HepG2 (cell line): ENCODE results near the gene FUT4. TPM values are rescaled to one million over a fixed set of nuclear protein-coding genes. Genes with fewer than 3 reads are reported as not detected.

Experiments used
- ATAC-seq: fragments of 200-7000 bp; cut with Tn5 transposase; 3 replicates; pipeline ENCODE4 v1.9.1; 2020; ENCODE audit warnings: mild to moderate bottlenecking, moderate library complexity
- BruUV-seq: library from RNA; stranded (reverse); fragments of 400-500 nt; replicated peaks from 2 replicates; lab custom pipeline; 2021; lab: Mats Ljungman, UMichigan
- CTCF ChIA-PET: fragments of 300-600 bp; formaldehyde crosslinking; extraction: SDS; loops from one replicate; lab custom pipeline; 2021; ENCODE audit warnings: low total read pairs, inconsistent platforms, low intra/inter-chr PET ratio; lab: Yijun Ruan, JAX
- POLR2A ChIA-PET: fragments of 350-600 bp; sonication (Branson Sonifier 250); formaldehyde crosslinking; loops from one replicate; lab custom pipeline; 2020; ENCODE audit warnings: antibody characterized with exemption, inconsistent platforms; lab: Yijun Ruan, JAX
- DNase-seq: peaks from one replicate; pipeline ENCODE4 v3.0.0-alpha.2; 2015; ENCODE audit warnings: low spot score
- FAIRE-seq: peaks from 3 replicates; lab custom pipeline; 2011; peaks lifted over from hg19 to GRCh38; lab: Jason Lieb, UNC
- H2AFZ ChIP-seq: one replicate; pipeline ENCODE4 v1.6.1; 2011; ENCODE audit warnings: low read length, inconsistent platforms
- H3K27ac ChIP-seq: fragments of 300-600 bp; 3 replicates; pipeline ENCODE4 v1.8.0; 2011; ENCODE audit warnings: mixed run types, mild to moderate bottlenecking, mixed read lengths, low read length, inconsistent platforms; ENCODE audit not compliant: insufficient read depth; ENCODE audit errors: extremely low read length
- H3K27me3 ChIP-seq, 2 experiments: fragments of 200-600 bp in 1 of 2; 2 replicates in 1 of 2; 3 replicates in 1 of 2; pipeline versions ENCODE4 v1.6.0 to v1.8.0; 2011; ENCODE audit warnings: low read length in 2 of 2, mild to moderate bottlenecking in 2 of 2, moderate library complexity in 2 of 2, inconsistent platforms in 1 of 2; ENCODE audit not compliant: insufficient read depth in 2 of 2, control insufficient read depth in 1 of 2
- H3K36me3 ChIP-seq, 2 experiments: fragments of 200-600 bp in 1 of 2; replicated peaks in 1 of 2; 2 replicates in 1 of 2; 3 replicates in 1 of 2; pipeline versions ENCODE4 v1.5.1 to v1.8.0; 2011; ENCODE audit warnings: low read length in 2 of 2, inconsistent platforms in 1 of 2; ENCODE audit not compliant: insufficient read depth in 2 of 2, control insufficient read depth in 1 of 2
- H3K4me1 ChIP-seq: 2 replicates; pipeline ENCODE4 v1.5.1; 2012; ENCODE audit warnings: low read length, inconsistent platforms; ENCODE audit not compliant: insufficient read depth
- H3K4me2 ChIP-seq: 2 replicates; pipeline ENCODE4 v1.6.0; 2011; ENCODE audit warnings: low read depth, low read length, inconsistent platforms
- H3K4me3 ChIP-seq, 3 experiments: fragments of 200-600 bp in 1 of 3; sonication (generic), shearing (Covaris generic) in 1 of 3; replicated peaks in 1 of 3; 2 replicates each; pipeline ENCODE4 v1.5.1; 2011 to 2016; ENCODE audit warnings: low read length in 3 of 3, inconsistent platforms in 2 of 3, low read depth in 2 of 3, mild to moderate bottlenecking in 2 of 3, control low read depth in 1 of 3, mixed read lengths in 1 of 3; ENCODE audit not compliant: insufficient read depth in 1 of 3
- H3K79me2 ChIP-seq: one replicate; pipeline ENCODE4 v1.6.1; 2011; ENCODE audit warnings: low read length, inconsistent platforms; ENCODE audit not compliant: insufficient read depth
- H3K9ac ChIP-seq: 2 replicates; pipeline ENCODE4 v1.6.0; 2011; ENCODE audit warnings: mild to moderate bottlenecking, low read depth, low read length, inconsistent platforms; ENCODE audit not compliant: insufficient read depth
- H3K9me3 ChIP-seq: 2 replicates; pipeline ENCODE4 v1.5.1; 2012; ENCODE audit warnings: mild to moderate bottlenecking, low read length
- H4K20me1 ChIP-seq: 2 replicates; pipeline ENCODE4 v1.6.0; 2011; ENCODE audit warnings: inconsistent platforms, mild to moderate bottlenecking, low read length, moderate library complexity; ENCODE audit not compliant: insufficient read depth
- ETV5 ChIP-seq: IDR thresholded peaks from 2 replicates; pipeline ENCODE4 v1.6.1; 2018; ENCODE audit warnings: missing biosample characterization, missing genetic modification reagents, inconsistent platforms, borderline replicate concordance
- GABPB1 ChIP-seq: IDR thresholded peaks from 2 replicates; pipeline ENCODE4 v1.6.1; 2016; ENCODE audit warnings: mild to moderate bottlenecking, missing genetic modification reagents, moderate library complexity, missing compliant biosample characterization
- GPBP1L1 ChIP-seq: sonication (generic); formaldehyde crosslinking; IDR thresholded peaks from 2 replicates; pipeline ENCODE4 v1.5.0; 2020; ENCODE audit warnings: mild to moderate bottlenecking, missing genetic modification reagents
- GTF3A ChIP-seq: sonication (generic); formaldehyde crosslinking; conservative IDR thresholded peaks from 2 replicates; pipeline ENCODE4 v1.4.0; 2020; ENCODE audit warnings: mild to moderate bottlenecking, missing genetic modification reagents
- HMGXB3 ChIP-seq: sonication (generic); formaldehyde crosslinking; IDR thresholded peaks from 2 replicates; pipeline ENCODE4 v1.4.0; 2020; ENCODE audit warnings: missing genetic modification reagents, borderline replicate concordance
- HOXA5 ChIP-seq: sonication (generic); formaldehyde crosslinking; IDR thresholded peaks from 2 replicates; pipeline ENCODE4 v1.4.0; 2020; ENCODE audit warnings: missing genetic modification reagents
- KAT8 ChIP-seq: IDR thresholded peaks from 2 replicates; pipeline ENCODE4 v1.6.1; 2016; ENCODE audit warnings: missing genetic modification reagents, missing compliant biosample characterization
- MATR3 ChIP-seq: sonication (generic); formaldehyde crosslinking; IDR thresholded peaks from 2 replicates; pipeline ENCODE4 v1.4.0; 2020; ENCODE audit warnings: missing genetic modification reagents
- MIER3 ChIP-seq: IDR thresholded peaks from 2 replicates; pipeline ENCODE4 v1.6.1; 2016; ENCODE audit warnings: missing compliant biosample characterization, borderline replicate concordance
- ONECUT2 ChIP-seq: sonication (generic); formaldehyde crosslinking; IDR thresholded peaks from 2 replicates; pipeline ENCODE4 v1.4.0; 2020; ENCODE audit warnings: missing genetic modification reagents
- PHB2 ChIP-seq: fragments of 450-650 bp; IDR thresholded peaks from 2 replicates; pipeline ENCODE4 v1.6.1; 2018; ENCODE audit not compliant: partially characterized antibody
- SALL1 ChIP-seq: sonication (generic); formaldehyde crosslinking; IDR thresholded peaks from 2 replicates; pipeline ENCODE4 v1.8.0; 2022; ENCODE audit warnings: mild to moderate bottlenecking, missing genetic modification reagents
- SP4 ChIP-seq: sonication (generic); formaldehyde crosslinking; IDR thresholded peaks from 2 replicates; pipeline ENCODE4 v1.8.1; 2023; ENCODE audit warnings: mild to moderate bottlenecking, missing genetic modification reagents
- SYNCRIP ChIP-seq: fragments of 200-400 bp; formaldehyde crosslinking; IDR thresholded peaks from 2 replicates; pipeline ENCODE4 v1.6.1; 2018; ENCODE audit warnings: mild to moderate bottlenecking, low read depth, low read length; ENCODE audit not compliant: insufficient read depth
- TEF ChIP-seq: sonication (generic); formaldehyde crosslinking; IDR thresholded peaks from 2 replicates; pipeline ENCODE4 v1.5.0; 2020; ENCODE audit warnings: missing genetic modification reagents
- THYN1 ChIP-seq: sonication (generic); formaldehyde crosslinking; IDR thresholded peaks from 2 replicates; pipeline ENCODE4 v1.8.1; 2023; ENCODE audit warnings: low read depth, mild to moderate bottlenecking, moderate library complexity, missing genetic modification reagents, borderline replicate concordance
- ZNF468 ChIP-seq: sonication (generic); formaldehyde crosslinking; IDR thresholded peaks from 2 replicates; pipeline ENCODE4 v1.8.0; 2022; ENCODE audit warnings: mild to moderate bottlenecking, moderate library complexity, missing genetic modification reagents
- ZNF598 ChIP-seq: sonication (generic); formaldehyde crosslinking; IDR thresholded peaks from 2 replicates; pipeline ENCODE4 v1.5.1; 2020; ENCODE audit warnings: mild to moderate bottlenecking, missing genetic modification reagents, borderline replicate concordance
- in situ Hi-C: cut with HindIII; loops from 2 replicates; pipeline ENCODE4 v1.10.0; 2017; ENCODE audit warnings: low pct_unique_long_range_greater_than_20kb; ENCODE audit not compliant: extremely low pct_ligation_motif_present
- intact Hi-C: fragments of 100-400 bp; cut with micrococcal nuclease; formaldehyde crosslinking; loops from one replicate; pipeline ENCODE4 v1.10.0; 2022; ENCODE audit not compliant: unreplicated experiment
- polyA plus RNA-seq, 8 experiments: library from polyadenylated mRNA; depleted of rRNA in 3 of 8; stranded (reverse) in 7 of 8; unstranded in 1 of 8; fragments of >200 nt; fragmentation: Illumina TruSeq in 4 of 8; extraction: Trizol in 4 of 8; gene quantifications; 2 replicates each; pipeline versions ENCODE4 v1.2.1 to v1.2.3, GENCODE V29; 2011 to 2016; ENCODE audit warnings: low read depth in 4 of 8, missing spikeins in 1 of 8, mixed read lengths in 1 of 8; ENCODE audit not compliant: insufficient read depth in 1 of 8
- total RNA-seq, 5 experiments: library from RNA; depleted of rRNA; stranded (reverse); fragments of >200 nt; fragmentation: Illumina TruSeq; extraction: Trizol; gene quantifications; 2 replicates each; pipeline ENCODE4 v1.2.3, GENCODE V29; 2016; ENCODE audit warnings: low read depth in 1 of 5

FUT4 gene
- total and polyA plus RNA-seq, 2 of the 13 experiments (the other 11 are each of a cell fraction or from before 2014, with no cell fraction given), result 0.28 to 0.60 TPM

GRCh38 chr11:94536386-94536785 lies 7.3 kb upstream of the FUT4 start:
- intact Hi-C loops, result no loop called here
- Histone ChIP-seq H3K27ac (no peak overlapping the region), H3K36me3 (no peaks in the 10 kb centered on the region), H3K79me2 (no peaks in the 10 kb centered on the region), H4K20me1 (no peaks in the 10 kb centered on the region), H3K4me3 (no peak overlapping the region), H2AFZ (no peak overlapping the region), H3K4me1 (no peaks in the 10 kb centered on the region), H3K9me3 (no peaks in the 10 kb centered on the region), H3K4me2 (no peak overlapping the region), H3K27me3 (0 out of 5 replicates have a peak, but pooled peaks cover 0 to under 1% of the 10 kb centered on the region in 2 experiments), H3K9ac (no peak overlapping the region)
- BruUV-seq, result no TSS peak
- FAIRE-seq (no peak), ATAC-seq (no peak), DNase-seq (no peak)
- ChIA-PET CTCF (no interaction called here), POLR2A (no interaction called here)
- TF ChIP-seq THYN1 (CRISPR knock-in tag) (no peak), GABPB1 (CRISPR knock-in tag) (no peak), GPBP1L1 (no peak), HOXA5 (CRISPR knock-in tag) (no peak), MATR3 (CRISPR knock-in tag) (no peak), ONECUT2 (CRISPR knock-in tag) (no peak), ETV5 (CRISPR knock-in tag) (no peak), PHB2 (no peak), GTF3A (CRISPR knock-in tag) (no peak), HMGXB3 (CRISPR knock-in tag) (no peak), ZNF598 (CRISPR knock-in tag) (no peak), ZNF468 (CRISPR knock-in tag) (no peak), SALL1 (CRISPR knock-in tag) (no peak), SP4 (CRISPR knock-in tag) (no peak), KAT8 (no peak), SYNCRIP (no peak), TEF (CRISPR knock-in tag) (no peak), MIER3 (CRISPR knock-in tag) (no peak)
- in situ Hi-C loops, result no loop called here
